GM19455 (cell line): Measurements from ENCODE around the gene CDC42EP2.

ENCODE experiments used
- ATAC-seq: cut with Tn5 transposase; IDR thresholded peaks from one replicate; pipeline ENCODE4 v1.9.1; 2021; ENCODE audit not compliant: unreplicated experiment

CDC42EP2 gene

GRCh38 chr11:65355013-65355775, 40.5 kb downstream of the CDC42EP2 start:
- ATAC-seq: peak; percentile 26

- no peak for ATAC-seq
Measured at GRCh38 chr11:65355776-65356393, 41.2 kb downstream of the CDC42EP2 start.

DNA sequence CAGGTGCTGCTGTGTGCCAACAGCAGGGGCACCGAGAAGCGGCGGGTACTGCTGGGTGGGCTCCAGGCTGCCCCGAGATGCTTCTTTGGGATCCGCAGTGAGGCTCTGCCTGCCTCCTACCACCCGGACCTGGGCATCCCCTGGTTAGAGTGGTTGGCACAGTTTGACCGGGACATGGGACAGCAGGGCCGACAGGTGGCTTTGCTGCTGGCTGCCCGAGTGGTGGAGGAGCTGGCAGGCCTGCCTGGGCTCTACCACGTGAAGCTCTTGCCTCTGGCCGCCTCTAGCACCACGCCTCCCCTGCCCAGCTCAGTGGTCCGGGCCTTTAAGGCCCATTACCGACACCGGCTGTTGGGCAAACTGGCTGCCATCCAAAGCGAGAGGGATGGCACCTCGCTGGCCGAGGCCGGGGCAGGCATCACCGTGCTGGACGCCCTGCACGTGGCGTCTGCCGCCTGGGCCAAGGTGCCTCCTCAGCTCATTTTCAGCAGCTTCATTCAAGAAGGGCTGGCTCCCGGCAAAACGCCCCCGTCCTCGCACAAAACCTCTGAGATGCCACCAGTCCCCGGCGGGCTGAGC, 41.8 kb downstream of the CDC42EP2 start:
- no peak for ATAC-seq

GRCh38 chr11:65357856-65358356, 43.2 kb downstream of the CDC42EP2 start:
- ATAC-seq: no peak

DNA sequence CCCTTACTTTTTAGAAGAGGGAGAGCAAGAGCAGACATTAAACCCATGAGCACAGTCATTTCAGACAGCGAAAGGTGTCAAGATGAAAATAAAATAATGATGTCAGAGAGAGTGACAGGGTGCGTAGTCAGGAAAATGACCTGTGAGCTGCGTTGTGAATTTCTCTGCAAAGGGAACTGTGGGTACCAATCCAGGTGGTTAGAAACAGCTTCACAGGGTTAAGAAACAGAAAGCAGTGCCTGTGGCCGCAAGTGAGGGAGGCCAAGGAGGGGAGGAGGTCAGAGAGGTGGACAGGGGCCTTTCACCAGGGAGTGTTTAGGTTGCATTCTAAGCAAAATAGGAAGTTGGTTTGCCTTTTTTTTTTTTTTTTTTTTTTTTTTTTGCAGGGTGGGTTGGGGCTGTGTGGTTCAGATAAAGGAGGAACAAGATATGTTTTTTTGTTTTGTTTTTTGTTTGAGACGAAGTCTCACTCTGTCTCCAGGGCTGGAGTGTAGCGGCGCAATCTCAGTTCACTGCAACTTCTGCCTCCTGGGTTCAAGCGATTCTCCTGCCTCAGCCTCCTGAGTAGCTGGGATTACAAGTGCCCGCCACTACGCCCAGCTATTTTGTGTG, 47.8 kb downstream of the CDC42EP2 start:
- ATAC-seq: no peak

GRCh38 chr11:65362966-65363365, 48.3 kb downstream of the CDC42EP2 start:
- ATAC-seq: no peak

DNA sequence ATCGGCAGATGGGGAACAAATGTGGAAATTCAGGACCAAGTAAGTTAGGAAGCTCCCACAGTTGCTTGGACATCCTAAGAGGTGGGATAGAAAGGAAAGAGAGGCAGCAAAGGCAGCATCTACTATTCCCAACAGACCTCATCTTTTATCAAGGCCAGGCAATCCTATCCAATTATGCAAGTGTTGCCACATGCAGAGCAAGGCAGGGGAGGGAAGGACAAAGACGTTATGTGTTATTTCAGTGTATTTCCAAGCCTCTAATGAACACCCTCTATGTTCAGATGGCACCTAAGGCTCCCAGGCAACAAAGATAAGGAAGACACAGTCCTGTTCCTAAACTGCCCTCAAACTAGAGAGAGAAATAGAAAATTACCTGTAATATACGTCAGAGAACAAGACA, 49.1 kb downstream of the CDC42EP2 start:
- ATAC-seq: no peak

DNA sequence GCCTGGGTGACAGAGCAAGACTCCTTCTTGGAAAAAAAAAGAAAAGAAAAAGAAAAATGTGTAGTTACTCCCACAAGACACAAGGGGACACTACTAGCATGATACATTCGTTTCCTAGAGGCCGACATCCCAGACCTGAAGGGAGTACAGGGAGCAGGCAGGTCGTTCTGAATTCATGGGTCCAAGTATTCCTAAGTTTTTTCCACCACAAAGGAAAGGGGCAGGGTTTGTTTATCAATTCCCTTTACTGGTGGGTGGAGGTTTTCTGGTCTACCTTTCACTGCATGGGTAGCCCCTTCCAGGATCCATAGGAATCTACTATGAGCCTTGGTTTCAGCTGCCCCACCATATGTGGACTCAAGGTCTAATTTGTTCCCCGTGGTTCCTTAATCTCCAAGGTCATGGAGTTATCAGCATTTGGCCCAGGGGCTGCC, 51.7 kb downstream of the CDC42EP2 start:
- no peak for ATAC-seq

DNA sequence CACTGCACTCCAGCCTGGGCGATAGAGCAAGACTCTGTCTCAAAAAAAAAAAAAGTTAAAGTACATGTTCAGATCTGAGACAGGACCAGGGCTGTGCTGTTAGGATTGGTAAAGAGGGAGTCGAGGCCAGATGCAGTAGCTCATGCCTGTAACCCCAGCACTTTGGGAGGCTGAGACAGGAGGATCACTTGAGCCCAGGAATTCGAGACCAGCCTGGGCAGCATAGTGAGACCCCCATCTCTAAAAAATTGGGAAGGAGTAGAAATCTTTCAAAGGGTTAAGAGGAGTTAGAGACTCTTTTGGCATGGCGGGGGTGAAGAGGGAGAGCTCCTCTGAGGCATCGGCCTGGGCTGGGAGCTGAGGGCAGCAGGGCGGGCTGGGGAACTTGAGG, 56.0 kb downstream of the CDC42EP2 start:
- ATAC-seq: no peak
